Transverse colon (tissue), 4 donors: ENCODE data around the gene SELENBP1. TPM values are rescaled to one million over a fixed set of nuclear protein-coding genes. Genes with fewer than 3 reads are reported as not detected.
"Not testable (repeated sequence)": the region's sequence is repeated elsewhere in the genome, so short reads cannot be mapped to it uniquely, and the experiment has no call there.

Experiments used
- DNase-seq: peaks from one replicate; pipeline ENCODE4 v3.0.0-alpha.2; 2019
- H3K27ac ChIP-seq, 4 donors: fragments of 200-600 bp; sonication (generic); 2 replicates each; pipeline ENCODE4 v1.5.1; 2016 to 2018; ENCODE audit warnings: inconsistent platforms in 4 of 4
- H3K27me3 ChIP-seq: fragments of 200-600 bp; sonication (generic); 2 replicates; pipeline ENCODE4 v1.5.1; 2017; ENCODE audit warnings: inconsistent platforms
- H3K36me3 ChIP-seq, 4 donors: fragments of 200-600 bp; sonication (generic); 2 replicates each; pipeline ENCODE4 v1.5.1; 2017 to 2019; ENCODE audit warnings: inconsistent platforms in 4 of 4
- H3K4me1 ChIP-seq, 4 donors: fragments of 200-600 bp; sonication (generic); 2 replicates each; pipeline ENCODE4 v1.5.1; 2017 to 2020; ENCODE audit warnings: inconsistent platforms in 4 of 4
- H3K4me3 ChIP-seq, 4 donors: fragments of 200-600 bp; sonication (generic); 1 replicate in 1 of 4; 2 replicates in 3 of 4; pipeline versions ENCODE4 v1.5.1 to v1.6.1; 2017 to 2019; ENCODE audit warnings: inconsistent platforms in 4 of 4
- H3K9me3 ChIP-seq, 2 donors: fragments of 200-600 bp; sonication (generic); 2 replicates each; pipeline ENCODE4 v1.5.1; 2017 to 2019; ENCODE audit warnings: inconsistent platforms in 2 of 2
- CTCF ChIP-seq, 5 experiments: fragments of 200-600 bp in 3 of 5; fragments of 450-650 bp in 2 of 5; sonication (generic) in 3 of 5; IDR thresholded peaks; 1 replicate in 2 of 5; 2 replicates in 3 of 5; pipeline ENCODE4 v1.5.1; 2016 to 2017; ENCODE audit warnings: antibody characterized with exemption in 5 of 5, inconsistent platforms in 3 of 5, mild to moderate bottlenecking in 2 of 5, moderate library complexity in 1 of 5
- EP300 ChIP-seq: sonication (generic); formaldehyde crosslinking; IDR thresholded peaks from one replicate; pipeline ENCODE4 v1.6.1; 2017; ENCODE audit warnings: antibody characterized with exemption, low read depth
- POLR2A ChIP-seq: fragments of 450-650 bp; IDR thresholded peaks from one replicate; pipeline ENCODE4 v1.6.1; 2016; ENCODE audit warnings: antibody characterized with exemption, mild to moderate bottlenecking, moderate library complexity
- POLR2AphosphoS5 ChIP-seq, 3 donors: sonication (generic); formaldehyde crosslinking; IDR thresholded peaks; one replicate each; pipeline ENCODE4 v1.6.1; 2016; ENCODE audit warnings: antibody characterized with exemption in 3 of 3
- WGBS, 2 donors: methylation state at CpG; one replicate each; pipeline ENCODE4 v1.1.5; 2018; ENCODE audit warnings: low coverage in 1 of 2; 5-methylcytosine and 5-hydroxymethylcytosine counted together
- in situ Hi-C, 4 donors: fragments of 200-750 bp; cut with MboI; loops; one replicate each; pipeline versions ENCODE4 v1.15.0 to v1.15.1; 2017; ENCODE audit warnings: low sequenced_read_pairs in 3 of 4, low pct_ligation_motif_present in 1 of 4, low pct_unique_long_range_greater_than_20kb in 1 of 4
- intact Hi-C: fragments of 100-400 bp; cut with DNase I; formaldehyde crosslinking; loops from one replicate; pipeline ENCODE4 v1.15.1; 2023; ENCODE audit warnings: low total_unique reads
- total RNA-seq, 4 donors: library from RNA; depleted of rRNA; stranded (reverse); fragments of >200 nt; gene quantifications; one replicate each; pipeline ENCODE4 v1.1.0, GENCODE V29; 2016

The SELENBP1 gene
- total RNA-seq, 4 donors from 2014 or later: 1,079 to 3,856 (median 3,214) TPM

- H3K36me3 ChIP-seq: no peaks in the 10 kb centered on the region
- in situ Hi-C loops (loop anchor here in 1 of 4 donors (10.0 kb wide), 1 partner anchor 86 kb away; no protein-coding TSS in a partner anchor), intact Hi-C loops (no loop called here)
- H3K27me3 ChIP-seq: no peaks in the 10 kb centered on the region
- 55 to 60% methylated on average over 3 of the region's 3 CpGs for WGBS, 2 donors
- H3K27ac ChIP-seq: peak overlapping the region; percentile 66 to 81 (median 71)
- no peaks in the 10 kb centered on the region for H3K9me3 ChIP-seq
- TF ChIP-seq POLR2AphosphoS5 (IDR thresholded peaks at IDR 0.05): peak in 1 of 3 donors; percentile 50
- no peak for TF ChIP-seq CTCF (IDR thresholded peaks at IDR 0.05)
- no peak for TF ChIP-seq POLR2A
- peak; percentile 52 for TF ChIP-seq EP300
- H3K4me1 ChIP-seq: peaks cover 0 to 17% (median 0%) of the 10 kb centered on the region in 4 donors
- no peak overlapping the region for H3K4me3 ChIP-seq
- DNase-seq: peak; percentile 40
Observed at GRCh38 chr1:151391079-151391563, 18.6 kb upstream of the SELENBP1 start.

GRCh38 chr1:151390221-151391078 lies 17.9 kb upstream of the SELENBP1 start:
- in situ Hi-C loops: loop anchor here in 1 of 4 donors (10.0 kb wide), 1 partner anchor 86 kb away; no protein-coding TSS in a partner anchor
- H3K27me3 ChIP-seq, H3K4me3 ChIP-seq, intact Hi-C loops, H3K36me3 ChIP-seq, H3K9me3 ChIP-seq: not testable (repeated sequence)
- 31 to 45% methylated on average over 12 to 22 of the region's 22 CpGs for WGBS, 2 donors
- TF ChIP-seq POLR2AphosphoS5 (IDR thresholded peaks at IDR 0.05): peak in 1 of 3 donors; percentile 53
- Histone ChIP-seq H3K27ac (peak overlapping the region; percentile 66 to 81 (median 71)), H3K4me1 (peaks cover 0 to 17% (median 0%) of the 10 kb centered on the region in 4 donors)
- peak; percentile 89 for DNase-seq

- no peak for DNase-seq
- Histone ChIP-seq H3K27me3 (no peaks in the 10 kb centered on the region), H3K36me3 (no peaks in the 10 kb centered on the region), H3K9me3 (no peaks in the 10 kb centered on the region), H3K4me3 (no peak overlapping the region), H3K27ac (no peak overlapping the region), H3K4me1 (peaks cover 0 to 5% (median 0%) of the 10 kb centered on the region in 4 donors)
- intact Hi-C loops (no loop called here), in situ Hi-C loops (no loop called here)
- 74% methylated on average over 2 of the region's 2 CpGs; no CpG with 5 or more reads in 1 of the 2 donors for WGBS, 2 donors
- TF ChIP-seq POLR2AphosphoS5 (IDR thresholded peaks at IDR 0.05) (no peak), POLR2A (no peak), EP300 (no peak), CTCF (IDR thresholded peaks at IDR 0.05) (no peak)
Observed at GRCh38 chr1:151386002-151386401, 13.5 kb upstream of the SELENBP1 start.

GRCh38 chr1:151384584-151384983 lies 12.1 kb upstream of the SELENBP1 start:
- Histone ChIP-seq H3K4me3 (no peak overlapping the region), H3K36me3 (no peaks in the 10 kb centered on the region), H3K9me3 (no peaks in the 10 kb centered on the region), H3K4me1 (peaks cover 0 to 6% (median 0%) of the 10 kb centered on the region in 4 donors), H3K27me3 (no peaks in the 10 kb centered on the region), H3K27ac (no peak overlapping the region)
- no peak for DNase-seq
- 63 to 77% methylated on average over 3 of the region's 3 CpGs for WGBS, 2 donors
- intact Hi-C loops (no loop called here), in situ Hi-C loops (no loop called here)
- TF ChIP-seq CTCF (IDR thresholded peaks at IDR 0.05): no peak
- TF ChIP-seq POLR2AphosphoS5 (IDR thresholded peaks at IDR 0.05): no peak
